ENCODE results near the gene ABHD15. TPM values are rescaled to one million over a fixed set of nuclear protein-coding genes. Genes with fewer than 3 reads are reported as not detected.

Gene ABHD15
- polyA plus RNA-seq, 3 donors: 3.1 to 4.6 (median 3.6) TPM

- Mint-ChIP-seq H3K27me3 (ENCODE audit: low read depth in 3 of 3) (peaks cover 33 to 40% (median 37%) of the 10 kb centered on the region in 3 donors), H3K4me3 (no peak overlapping the region), H3K27ac (no peak overlapping the region), H3K36me3 (no peaks in the 10 kb centered on the region), H3K4me1 (peaks cover 25% of the 10 kb centered on the region), H3K9me3 (peaks cover 0 to 3% (median 0%) of the 10 kb centered on the region in 7 donors)
- H3K27me3 ChIP-seq (ENCODE audit: control insufficient read depth in 2 of 2, insufficient read depth in 2 of 2, low read length in 2 of 2): peaks cover 2 to 28% of the 10 kb centered on the region in 2 donors
- no peak overlapping the region for H3K27ac ChIP-seq (ENCODE audit: low read depth in 1 of 2, low read length in 2 of 2)
- H3K4me2 ChIP-seq (replicated peaks; ENCODE audit: extremely low read depth, low read length, poor library complexity, severe bottlenecking): no peak overlapping the region
- H3K4me1 ChIP-seq (ENCODE audit: control insufficient read depth in 1 of 2, insufficient read depth in 2 of 2, low read length in 2 of 2): peaks cover 25 to 28% of the 10 kb centered on the region in 2 donors
- peaks cover 5% of the 10 kb centered on the region for H4K20me1 ChIP-seq (ENCODE audit: insufficient read depth, low read length)
- no peak overlapping the region for H3K4me3 ChIP-seq (replicated peaks in 1 of 3; ENCODE audit: low read depth in 2 of 3, low read length in 3 of 3)
- H3K9ac ChIP-seq (ENCODE audit: insufficient read depth, low read length, poor library complexity, severe bottlenecking): no peak overlapping the region
- H3K79me2 ChIP-seq (ENCODE audit: insufficient read depth, low read length): no peaks in the 10 kb centered on the region
- intact Hi-C loops (cut with micrococcal nuclease): no loop called here
- 98% methylated on average over 8 of the region's 12 CpGs for WGBS (ENCODE audit: insufficient coverage)
- TF ChIP-seq, protein P1, sequence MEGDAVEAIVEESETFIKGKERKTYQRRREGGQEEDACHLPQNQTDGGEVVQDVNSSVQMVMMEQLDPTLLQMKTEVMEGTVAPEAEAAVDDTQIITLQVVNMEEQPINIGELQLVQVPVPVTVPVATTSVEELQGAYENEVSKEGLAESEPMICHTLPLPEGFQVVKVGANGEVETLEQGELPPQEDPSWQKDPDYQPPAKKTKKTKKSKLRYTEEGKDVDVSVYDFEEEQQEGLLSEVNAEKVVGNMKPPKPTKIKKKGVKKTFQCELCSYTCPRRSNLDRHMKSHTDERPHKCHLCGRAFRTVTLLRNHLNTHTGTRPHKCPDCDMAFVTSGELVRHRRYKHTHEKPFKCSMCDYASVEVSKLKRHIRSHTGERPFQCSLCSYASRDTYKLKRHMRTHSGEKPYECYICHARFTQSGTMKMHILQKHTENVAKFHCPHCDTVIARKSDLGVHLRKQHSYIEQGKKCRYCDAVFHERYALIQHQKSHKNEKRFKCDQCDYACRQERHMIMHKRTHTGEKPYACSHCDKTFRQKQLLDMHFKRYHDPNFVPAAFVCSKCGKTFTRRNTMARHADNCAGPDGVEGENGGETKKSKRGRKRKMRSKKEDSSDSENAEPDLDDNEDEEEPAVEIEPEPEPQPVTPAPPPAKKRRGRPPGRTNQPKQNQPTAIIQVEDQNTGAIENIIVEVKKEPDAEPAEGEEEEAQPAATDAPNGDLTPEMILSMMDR (IDR thresholded peaks at IDR 0.05): no peak
- DNase-seq: no peak
- no peaks in the 10 kb centered on the region for H3K36me3 ChIP-seq (replicated peaks in 1 of 2; ENCODE audit: control insufficient read depth in 1 of 2, insufficient read depth in 2 of 2, low read length in 2 of 2)
- H3K9me3 ChIP-seq (replicated peaks in 1 of 2; ENCODE audit: control insufficient read depth in 1 of 2, insufficient read depth in 1 of 2, low read length in 2 of 2): no peaks in the 10 kb centered on the region
- no peak overlapping the region for H2AFZ ChIP-seq (ENCODE audit: insufficient read depth, low read depth, low read length, poor library complexity, severe bottlenecking)
Observed at GRCh38 chr17:29595943-29596774, 29.3 kb upstream of the ABHD15 start.

DNA sequence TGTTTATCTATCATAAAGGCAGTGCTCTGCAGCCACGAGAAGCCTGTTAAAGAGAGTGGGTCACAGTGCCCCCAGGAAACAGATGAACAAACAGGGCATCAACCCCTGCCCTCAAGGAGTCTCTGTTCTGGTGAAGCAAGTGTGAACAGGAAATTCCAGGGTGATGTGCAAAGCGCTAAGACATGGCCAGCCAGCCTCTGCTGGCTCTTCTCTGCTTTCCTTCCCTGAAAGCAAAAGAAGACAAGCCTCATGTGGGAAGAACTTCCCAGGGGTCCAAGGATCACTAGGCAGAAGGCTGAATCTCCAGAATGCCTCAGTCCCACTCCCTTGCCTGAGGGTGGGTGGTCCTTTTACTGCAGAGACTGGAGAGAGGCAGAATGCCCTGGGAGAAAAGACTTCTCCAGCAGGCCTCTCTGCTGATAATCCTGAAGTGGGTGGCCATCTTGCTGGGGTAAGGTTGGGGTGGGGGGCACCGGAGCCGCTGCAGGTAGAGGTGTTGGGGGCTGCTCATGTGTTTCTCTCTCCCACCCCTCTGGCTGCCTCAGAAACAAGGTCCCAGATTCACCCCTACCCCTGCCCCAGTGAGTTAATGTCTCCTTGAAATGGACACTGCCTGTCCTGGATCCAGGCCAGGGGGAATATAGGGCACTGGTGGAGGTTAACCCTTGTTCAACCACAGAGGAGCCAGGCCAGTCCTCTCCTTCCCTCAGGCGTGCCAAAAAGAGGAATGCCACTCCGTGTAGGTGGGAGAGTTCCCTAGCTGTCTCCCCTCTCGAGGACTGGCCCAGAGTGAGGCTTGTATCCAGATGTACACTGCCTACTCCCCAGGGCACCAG lies 28.5 kb upstream of the ABHD15 start:
- Mint-ChIP-seq H3K9me3 (peaks cover 0 to 3% (median 0%) of the 10 kb centered on the region in 7 donors), H3K4me1 (peaks cover 33% of the 10 kb centered on the region), H3K36me3 (no peaks in the 10 kb centered on the region), H3K4me3 (peak overlapping the region in 1 of 2 donors; percentile 60), H3K27me3 (ENCODE audit: low read depth in 3 of 3) (peaks cover 31 to 48% (median 35%) of the 10 kb centered on the region in 3 donors), H3K27ac (no peak overlapping the region)
- no peak overlapping the region for H3K9ac ChIP-seq (ENCODE audit: insufficient read depth, low read length, poor library complexity, severe bottlenecking)
- no peak overlapping the region for H2AFZ ChIP-seq (ENCODE audit: insufficient read depth, low read depth, low read length, poor library complexity, severe bottlenecking)
- peaks cover 5% of the 10 kb centered on the region for H4K20me1 ChIP-seq (ENCODE audit: insufficient read depth, low read length)
- DNase-seq: no peak
- H3K36me3 ChIP-seq (replicated peaks in 1 of 2; ENCODE audit: control insufficient read depth in 1 of 2, insufficient read depth in 2 of 2, low read length in 2 of 2): no peaks in the 10 kb centered on the region
- TF ChIP-seq, protein P1 (IDR thresholded peaks at IDR 0.05): no peak
- peaks cover 2 to 29% of the 10 kb centered on the region in 2 donors for H3K27me3 ChIP-seq (ENCODE audit: control insufficient read depth in 2 of 2, insufficient read depth in 2 of 2, low read length in 2 of 2)
- no peak overlapping the region for H3K4me2 ChIP-seq (replicated peaks; ENCODE audit: extremely low read depth, low read length, poor library complexity, severe bottlenecking)
- no peaks in the 10 kb centered on the region for H3K79me2 ChIP-seq (ENCODE audit: insufficient read depth, low read length)
- intact Hi-C loops (cut with micrococcal nuclease): no loop called here
- 90% methylated on average over 3 of the region's 7 CpGs for WGBS (ENCODE audit: insufficient coverage)
- H3K4me3 ChIP-seq (replicated peaks in 1 of 3; ENCODE audit: low read depth in 2 of 3, low read length in 3 of 3): no peak overlapping the region
- H3K4me1 ChIP-seq (ENCODE audit: control insufficient read depth in 1 of 2, insufficient read depth in 2 of 2, low read length in 2 of 2): peaks cover 33 to 36% of the 10 kb centered on the region in 2 donors
- no peaks in the 10 kb centered on the region for H3K9me3 ChIP-seq (replicated peaks in 1 of 2; ENCODE audit: control insufficient read depth in 1 of 2, insufficient read depth in 1 of 2, low read length in 2 of 2)
- H3K27ac ChIP-seq (ENCODE audit: low read depth in 1 of 2, low read length in 2 of 2): no peak overlapping the region
